Measurements from ENCODE around the gene TMEM190. TPM values are rescaled to one million over a fixed set of nuclear protein-coding genes. Genes with fewer than 3 reads are reported as not detected.

The TMEM190 gene
- total and polyA plus RNA-seq, 9 of the 15 experiments (the other 6 are each of a cell fraction or from before 2014, with no cell fraction given), result not detected

DNA sequence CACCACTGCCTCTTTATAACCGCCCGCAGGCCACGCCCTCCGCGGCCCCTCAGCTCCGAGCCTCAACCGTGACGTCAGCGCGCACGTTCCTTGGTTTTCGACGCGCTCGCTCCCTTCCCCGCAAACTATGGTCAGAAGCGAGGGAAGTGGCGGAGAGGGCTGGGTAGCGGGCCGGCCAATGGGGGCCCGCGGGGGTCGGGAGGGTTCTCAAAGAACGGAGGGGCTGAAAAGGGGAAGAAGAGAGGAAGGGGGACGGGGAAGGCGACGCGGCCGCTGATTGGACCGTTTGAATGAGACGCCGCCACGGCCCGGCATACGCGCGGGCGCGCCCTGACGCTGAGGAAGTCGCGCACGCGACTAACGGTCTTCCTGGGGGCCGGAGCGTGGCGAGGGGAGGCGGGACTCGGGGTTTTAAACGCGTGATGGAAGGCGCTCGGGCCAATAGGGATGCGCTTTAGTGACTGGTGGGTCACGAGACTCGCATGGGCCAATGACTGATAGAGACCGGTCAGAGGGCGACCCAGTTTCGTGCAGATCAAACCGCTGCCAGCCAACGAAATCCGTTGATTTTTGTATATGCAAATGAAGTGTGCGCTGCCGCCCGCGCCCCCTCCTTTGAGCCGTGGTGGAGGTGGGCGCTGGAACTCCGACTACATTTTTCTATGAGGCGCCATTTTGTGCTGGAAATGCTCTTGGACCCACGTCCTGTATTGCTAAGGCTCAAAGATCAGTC lies 31.3 kb downstream of the TMEM190 start:
- Histone ChIP-seq H3K79me2 (ENCODE audit: control insufficient read depth, insufficient read depth, low read length) (peaks cover 42% of the 10 kb centered on the region), H3K9me3 (replicated peaks; ENCODE audit: control insufficient read depth, insufficient read depth, low read depth, low read length) (peaks cover 18% of the 10 kb centered on the region), H3K27me3 (ENCODE audit: control insufficient read depth in 2 of 2, insufficient read depth in 2 of 2, low read length in 2 of 2) (no peaks in the 10 kb centered on the region), H3K9me1 (ENCODE audit: control insufficient read depth, insufficient read depth, low read length) (peaks cover 6% of the 10 kb centered on the region), H3K27ac (ENCODE audit: extremely low read depth, low read depth, low read length) (peak overlapping the region; percentile 100), H3K4me2 (ENCODE audit: insufficient read depth, low read length) (peak overlapping the region; percentile 96), H3K4me1 (replicated peaks in 1 of 2; ENCODE audit: control insufficient read depth in 2 of 2, insufficient read depth in 2 of 2, low read length in 2 of 2) (peaks cover 19 to 38% of the 10 kb centered on the region in 2 experiments), H2AFZ (ENCODE audit: low read depth, low read length) (peak overlapping the region; percentile 98), H3K9ac (ENCODE audit: insufficient read depth in 1 of 2, low read depth in 2 of 2, low read length in 2 of 2) (peak overlapping the region; percentile 95 to 99), H3K4me3 (peak overlapping the region; percentile 98), H3K36me3 (ENCODE audit: control insufficient read depth, insufficient read depth, low read length) (peaks cover 37% of the 10 kb centered on the region), H4K20me1 (replicated peaks; ENCODE audit: control insufficient read depth, insufficient read depth, low read length) (peaks cover 22% of the 10 kb centered on the region)
- intact Hi-C loops (cut with micrococcal nuclease), result no loop called here
- ChIA-PET POLR2A (interaction anchor here (0.6 to 6.6 kb wide), 49 partner anchors 10 to 390 kb away, joined by 3 to 195 read pairs (median 4); partner anchors contain the start of genes DNAAF3, ISOC2, PPP1R12C and PPP6R1), CTCF (ENCODE audit: low intra/inter-chr PET ratio) (no interaction called here)
- peak; percentile 99 for FAIRE-seq
- no TSS peak for BruUV-seq (replicated peaks)
- peak; percentile 97 for ATAC-seq
- DNase-seq (ENCODE audit: extremely low read depth in 1 of 4, low spot score in 3 of 4), result peak; percentile 97 to 100 (median 98)
- under 1% methylated on average over 65 of the region's 72 CpGs for WGBS (ENCODE audit: insufficient coverage, low coverage, missing lambda C conversion rate)
- in situ Hi-C loops (cut with MboI), result no loop called here
- TF ChIP-seq MAZ (CRISPR knock-in tag; conservative IDR thresholded peaks at IDR 0.05 in 1 of 2, IDR thresholded peaks at IDR 0.05 in 1 of 2) (peak; percentile 88 to 99), ZNF586 (CRISPR knock-in tag; conservative IDR thresholded peaks at IDR 0.05) (no peak), ZNF780A (CRISPR knock-in tag; IDR thresholded peaks at IDR 0.05) (no peak), POLR2AphosphoS2 (IDR thresholded peaks at IDR 0.05; ENCODE audit: low read length) (no peak), SMARCC2 (IDR thresholded peaks at IDR 0.05; ENCODE audit: low read depth) (no peak), DNMT1 (IDR thresholded peaks at IDR 0.05) (no peak), HMGN3 (IDR thresholded peaks at IDR 0.05; ENCODE audit: borderline replicate concordance, extremely low read depth, insufficient read length, low read depth, low read length) (peak; percentile 53), SREBF2 (CRISPR knock-in tag; IDR thresholded peaks at IDR 0.05) (no peak), CBX5 (IDR thresholded peaks at IDR 0.05; ENCODE audit: borderline replicate concordance, low read depth) (no peak), SIN3A (IDR thresholded peaks at IDR 0.05; ENCODE audit: borderline replicate concordance in 2 of 2, control insufficient read depth in 1 of 2, low read depth in 2 of 2, low read length in 2 of 2) (no peak), MCM3 (IDR thresholded peaks at IDR 0.05) (no peak), HNRNPK (IDR thresholded peaks at IDR 0.05; ENCODE audit: low read depth, low read length, poor library complexity, severe bottlenecking) (no peak), ZNF668 (CRISPR knock-in tag; IDR thresholded peaks at IDR 0.05) (no peak), CREB1 (IDR thresholded peaks at IDR 0.05) (peak; percentile 90), CREB1 (CRISPR knock-in tag; IDR thresholded peaks at IDR 0.05) (peak; percentile 95), GTF2A2 (tag; IDR thresholded peaks at IDR 0.05) (no peak), HIVEP1 (CRISPR knock-in tag; IDR thresholded peaks at IDR 0.05) (no peak), TRIM24 (IDR thresholded peaks at IDR 0.05) (peak; percentile 38 to 62; a peak in 1 of 4 replicates), MBD2 (IDR thresholded peaks at IDR 0.05; ENCODE audit: borderline replicate concordance, low read depth) (peak; percentile 89; the same call in 1 of the 2 replicates)
- TF ChIP-seq, protein P1, sequence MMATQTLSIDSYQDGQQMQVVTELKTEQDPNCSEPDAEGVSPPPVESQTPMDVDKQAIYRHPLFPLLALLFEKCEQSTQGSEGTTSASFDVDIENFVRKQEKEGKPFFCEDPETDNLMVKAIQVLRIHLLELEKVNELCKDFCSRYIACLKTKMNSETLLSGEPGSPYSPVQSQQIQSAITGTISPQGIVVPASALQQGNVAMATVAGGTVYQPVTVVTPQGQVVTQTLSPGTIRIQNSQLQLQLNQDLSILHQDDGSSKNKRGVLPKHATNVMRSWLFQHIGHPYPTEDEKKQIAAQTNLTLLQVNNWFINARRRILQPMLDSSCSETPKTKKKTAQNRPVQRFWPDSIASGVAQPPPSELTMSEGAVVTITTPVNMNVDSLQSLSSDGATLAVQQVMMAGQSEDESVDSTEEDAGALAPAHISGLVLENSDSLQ (IDR thresholded peaks at IDR 0.05), result peak; percentile 99
- TF ChIP-seq, protein P2, sequence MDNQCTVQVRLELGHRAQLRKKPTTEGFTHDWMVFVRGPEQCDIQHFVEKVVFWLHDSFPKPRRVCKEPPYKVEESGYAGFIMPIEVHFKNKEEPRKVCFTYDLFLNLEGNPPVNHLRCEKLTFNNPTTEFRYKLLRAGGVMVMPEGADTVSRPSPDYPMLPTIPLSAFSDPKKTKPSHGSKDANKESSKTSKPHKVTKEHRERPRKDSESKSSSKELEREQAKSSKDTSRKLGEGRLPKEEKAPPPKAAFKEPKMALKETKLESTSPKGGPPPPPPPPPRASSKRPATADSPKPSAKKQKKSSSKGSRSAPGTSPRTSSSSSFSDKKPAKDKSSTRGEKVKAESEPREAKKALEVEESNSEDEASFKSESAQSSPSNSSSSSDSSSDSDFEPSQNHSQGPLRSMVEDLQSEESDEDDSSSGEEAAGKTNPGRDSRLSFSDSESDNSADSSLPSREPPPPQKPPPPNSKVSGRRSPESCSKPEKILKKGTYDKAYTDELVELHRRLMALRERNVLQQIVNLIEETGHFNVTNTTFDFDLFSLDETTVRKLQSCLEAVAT (IDR thresholded peaks at IDR 0.05), result peak; percentile 33 to 61; a peak in 1 of 4 replicates

All from K562 (cell line).